HuH-7 (cell line): ENCODE measurements around the gene PCBP3.
"Not testable (repeated sequence)": the region's sequence is repeated elsewhere in the genome, so short reads cannot be mapped to it uniquely, and the experiment has no call there.

Experiments used
- DNase-seq: peaks from one replicate; pipeline ENCODE4 v3.0.0; 2011; ENCODE audit warnings: low spot score

Gene PCBP3

DNA sequence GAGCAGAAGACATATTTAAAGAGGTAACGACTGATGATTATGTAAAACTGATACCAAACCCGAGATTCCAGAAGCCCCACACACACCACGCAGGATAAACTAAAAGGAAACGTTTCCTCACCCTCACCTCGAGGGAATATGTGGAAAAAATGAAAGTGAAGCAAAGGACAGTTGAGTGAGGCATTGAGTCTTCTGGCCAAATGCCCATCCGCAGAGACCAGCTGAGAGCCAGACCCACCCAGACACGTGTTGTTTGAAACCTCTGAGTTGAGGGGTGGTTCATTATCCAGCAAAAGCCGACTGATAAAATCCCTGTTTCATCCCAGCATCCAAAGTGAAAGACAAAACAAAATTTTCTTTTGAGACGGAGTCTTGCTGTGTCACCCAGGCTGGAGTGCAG, 29.6 kb upstream of the PCBP3 start:
- DNase-seq = no peak

DNA sequence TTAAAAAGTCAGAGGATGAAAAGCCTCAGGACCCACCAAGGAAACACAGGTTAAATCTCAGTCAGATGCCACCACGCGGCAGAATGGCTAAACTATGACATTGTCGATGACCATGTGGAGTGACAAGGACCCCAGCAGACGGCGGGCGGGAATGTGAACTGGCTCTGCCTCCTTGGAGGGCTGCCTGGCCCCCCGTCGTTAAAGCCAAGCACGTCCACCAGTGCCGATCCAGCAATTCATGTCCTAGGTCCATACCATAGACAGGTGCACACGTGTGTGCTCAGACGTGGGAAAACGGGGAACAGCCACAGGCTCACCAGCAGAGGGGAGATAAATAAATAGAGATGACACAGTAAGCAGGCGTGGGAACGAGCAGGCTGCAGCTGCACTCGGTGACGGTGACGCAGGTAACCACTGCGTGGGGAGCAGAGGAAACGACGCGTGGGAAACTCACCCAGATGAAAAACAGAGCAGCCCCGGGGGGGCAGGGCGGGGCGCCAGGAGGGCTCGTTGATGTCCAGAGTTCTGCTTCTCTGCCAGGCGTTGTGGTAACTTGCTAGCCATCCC, 28.3 kb upstream of the PCBP3 start:
- DNase-seq = no peak

DNA sequence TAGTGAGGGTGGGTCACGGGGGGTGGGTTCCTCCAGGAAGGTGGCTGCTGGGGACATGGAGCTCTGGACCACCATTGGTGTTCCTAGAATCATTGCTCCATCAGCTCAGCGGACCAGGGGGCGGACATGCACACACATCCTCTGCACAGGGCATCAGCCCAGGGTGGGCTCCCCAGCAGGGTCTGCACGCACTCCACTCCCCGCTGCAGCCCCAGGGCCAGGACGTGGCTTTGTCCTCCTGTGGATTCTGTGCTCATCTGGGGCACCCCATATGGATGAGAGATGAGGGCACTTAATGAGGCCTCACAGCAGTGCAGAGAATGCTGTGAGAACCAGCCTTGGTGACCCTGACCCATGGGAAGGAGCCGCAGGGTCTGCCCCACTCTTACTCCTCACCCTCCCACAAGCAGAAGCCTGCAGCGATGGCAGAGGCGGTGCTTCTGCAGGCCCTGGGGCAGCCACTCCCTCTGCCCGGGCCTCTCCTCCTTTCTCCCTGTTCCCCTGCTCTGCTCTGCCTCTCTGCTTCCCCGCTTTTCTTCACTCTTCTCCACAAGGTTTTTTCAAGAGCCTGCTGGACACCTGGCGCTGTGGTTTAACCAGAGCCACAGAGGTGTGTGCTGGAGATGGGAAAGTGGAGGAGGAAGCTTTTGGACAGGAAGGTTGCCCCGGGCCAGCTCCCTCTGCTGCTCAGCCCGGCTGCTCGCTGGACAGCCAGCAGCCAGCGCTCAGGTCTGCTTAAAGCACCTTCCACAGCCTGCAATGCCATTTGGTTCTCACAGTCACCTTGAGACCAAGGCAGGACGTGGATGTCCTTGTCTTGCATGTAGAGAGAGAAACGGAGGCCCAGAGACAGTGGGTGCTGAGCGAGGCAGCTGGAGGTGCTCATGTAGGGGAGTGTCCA, 26.3 kb upstream of the PCBP3 start:
- no peak for DNase-seq

DNA sequence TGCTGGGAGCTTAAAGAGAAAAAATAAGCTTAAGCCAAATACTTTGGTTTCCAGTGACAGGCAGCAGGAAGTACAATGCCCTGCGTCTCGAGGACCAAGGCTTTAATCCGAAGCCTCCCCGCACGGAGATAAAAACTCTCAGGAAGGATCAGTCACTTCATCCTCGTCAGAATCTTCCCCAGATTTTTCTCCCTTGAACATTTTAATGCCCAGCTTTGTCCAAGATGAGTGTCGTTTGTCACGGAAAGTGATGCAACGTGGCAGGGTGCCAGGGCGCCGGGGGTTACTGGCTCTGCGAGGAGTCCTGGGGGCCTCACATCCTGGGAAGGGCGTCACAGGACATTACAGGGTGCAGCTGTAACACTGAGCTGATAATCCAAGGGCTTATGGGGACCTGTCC, 25.2 kb upstream of the PCBP3 start:
- DNase-seq = no peak

DNA sequence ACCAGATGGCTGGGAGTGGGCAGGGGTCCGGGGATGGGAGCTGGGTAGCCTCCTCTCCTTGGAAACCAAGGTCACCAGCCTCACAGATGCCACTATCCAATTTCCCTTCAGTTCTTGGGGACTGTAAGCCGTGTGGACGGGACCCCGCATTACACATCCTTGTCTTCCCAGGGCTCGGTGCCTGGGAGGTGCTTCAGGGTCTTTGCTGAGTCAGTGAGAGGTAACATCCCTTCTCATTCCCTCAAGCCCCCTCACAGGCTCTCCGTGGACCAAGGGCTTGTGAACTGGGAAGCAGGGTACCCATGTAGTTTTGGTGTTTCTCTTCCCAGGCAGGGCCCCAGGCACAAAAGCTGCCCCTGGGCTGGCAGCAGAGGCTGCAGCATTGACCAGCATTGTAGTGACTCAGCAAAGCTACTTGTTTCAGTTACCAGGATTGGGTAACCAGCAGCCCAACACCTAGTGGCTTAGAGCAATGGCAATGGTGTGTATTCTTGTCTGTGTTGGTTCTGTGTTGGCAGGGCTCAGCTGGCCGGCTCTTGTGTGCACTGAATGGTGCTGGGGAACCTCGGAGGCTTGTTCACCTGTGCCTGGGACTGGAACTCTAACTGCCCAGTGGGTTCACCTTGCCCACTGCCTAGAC, 24.6 kb upstream of the PCBP3 start:
- no peak for DNase-seq

DNA sequence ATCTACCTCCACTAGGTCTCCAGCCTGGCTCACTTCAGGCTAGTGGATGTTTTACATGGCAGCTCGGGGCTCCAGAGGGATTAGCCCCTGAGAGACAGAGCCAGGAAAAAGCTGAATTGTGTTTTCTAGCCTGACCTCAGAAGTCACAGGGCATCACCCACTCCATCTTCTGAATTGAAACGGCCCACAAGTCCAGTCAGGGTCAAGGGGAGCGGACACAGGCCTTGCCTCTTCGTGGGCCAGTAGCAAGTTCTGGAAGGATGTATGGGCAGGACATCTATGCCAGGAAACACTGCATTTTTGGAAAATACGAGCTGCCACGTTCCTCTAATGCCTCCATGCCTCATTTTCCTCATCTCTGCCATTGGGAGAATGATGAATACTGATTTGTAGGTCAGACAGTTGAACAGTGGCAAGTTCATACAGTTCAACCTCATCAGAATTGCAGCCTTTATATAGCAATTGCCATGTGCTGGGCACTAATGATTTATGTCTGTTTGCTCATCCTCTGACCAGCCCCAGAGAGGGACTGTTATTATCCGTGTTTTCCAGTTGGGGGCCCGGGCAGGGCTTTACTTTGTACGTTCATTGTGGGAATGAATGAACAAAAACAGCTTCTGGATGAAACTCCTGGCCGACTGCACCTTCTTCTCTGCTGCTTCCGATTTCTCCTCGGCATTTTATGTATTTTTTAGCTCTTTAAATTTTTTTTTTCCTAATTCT, 23.2 kb upstream of the PCBP3 start:
- DNase-seq = no peak

DNA sequence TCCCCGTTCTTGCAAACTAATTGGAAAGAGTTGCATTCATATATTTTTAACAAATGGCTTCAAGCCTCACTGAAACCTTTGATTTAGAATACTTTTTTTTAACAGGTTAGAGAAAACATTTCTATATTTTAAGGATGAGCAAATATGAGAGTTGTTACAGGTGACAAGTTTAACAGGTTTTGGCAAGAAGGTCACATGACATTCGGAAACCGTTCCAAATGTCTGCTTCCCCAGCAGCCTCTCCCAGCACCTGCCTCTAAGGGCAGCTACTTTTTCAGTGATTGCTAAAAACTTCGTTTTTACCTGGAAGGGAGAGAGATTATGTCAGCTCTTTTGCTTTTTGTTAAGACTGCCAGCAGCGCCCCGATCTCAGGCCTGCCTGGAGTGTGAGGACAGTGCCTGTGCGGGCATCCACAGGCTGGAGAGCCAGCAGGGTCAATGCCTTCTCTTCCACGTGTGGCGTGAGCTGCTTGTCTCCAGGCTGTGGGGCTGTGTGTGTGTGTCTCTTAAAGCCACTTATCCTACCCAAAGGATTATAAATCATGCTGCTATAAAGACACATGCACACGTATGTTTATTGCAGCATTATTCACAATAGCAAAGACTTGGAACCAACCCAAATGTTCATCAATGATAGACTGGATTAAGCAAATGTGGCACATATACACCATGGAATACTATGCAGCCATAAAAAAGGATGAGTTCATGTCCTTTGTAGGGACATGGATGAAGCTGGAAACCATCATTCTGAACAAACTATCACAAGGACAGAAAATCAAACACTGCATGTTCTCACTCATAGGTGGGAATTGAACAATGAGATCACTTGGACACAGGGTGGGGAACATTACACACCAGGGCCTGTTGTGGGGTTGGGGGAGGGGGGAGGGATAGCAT, 21.8 kb upstream of the PCBP3 start:
- not testable (repeated sequence) for DNase-seq

DNA sequence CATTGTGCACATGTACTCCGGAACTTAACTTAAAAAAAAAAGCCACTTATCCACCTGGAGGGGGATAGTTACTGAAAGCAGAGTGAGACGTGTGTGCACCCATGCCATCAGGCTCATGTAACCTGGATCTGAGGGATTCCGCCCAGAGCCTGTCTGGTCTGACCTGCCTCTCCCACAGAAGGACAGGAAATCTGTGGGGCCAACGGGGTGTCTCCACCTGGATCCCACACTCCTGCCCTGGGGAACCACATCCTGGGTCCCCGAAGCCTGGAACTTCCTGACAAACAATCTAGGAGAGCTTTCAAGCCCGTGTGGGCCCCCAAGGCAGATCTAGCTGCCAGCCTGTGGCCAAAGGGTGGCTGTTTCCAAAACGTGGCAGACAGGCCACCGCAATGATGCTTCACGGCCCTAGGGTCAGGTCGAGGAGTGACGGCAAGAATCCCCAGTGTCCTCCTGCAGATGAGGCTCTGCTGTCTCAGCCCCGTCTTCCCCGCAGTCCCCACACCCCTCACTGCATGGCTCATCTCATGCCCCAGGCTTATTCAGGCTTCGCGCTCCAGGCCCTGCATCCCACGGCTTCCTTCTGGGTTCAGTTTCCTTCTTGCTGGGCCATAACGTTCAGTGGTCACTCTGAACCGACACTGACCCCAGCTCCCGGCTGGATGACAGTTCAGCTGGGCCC, 21.0 kb upstream of the PCBP3 start:
- no peak for DNase-seq

DNA sequence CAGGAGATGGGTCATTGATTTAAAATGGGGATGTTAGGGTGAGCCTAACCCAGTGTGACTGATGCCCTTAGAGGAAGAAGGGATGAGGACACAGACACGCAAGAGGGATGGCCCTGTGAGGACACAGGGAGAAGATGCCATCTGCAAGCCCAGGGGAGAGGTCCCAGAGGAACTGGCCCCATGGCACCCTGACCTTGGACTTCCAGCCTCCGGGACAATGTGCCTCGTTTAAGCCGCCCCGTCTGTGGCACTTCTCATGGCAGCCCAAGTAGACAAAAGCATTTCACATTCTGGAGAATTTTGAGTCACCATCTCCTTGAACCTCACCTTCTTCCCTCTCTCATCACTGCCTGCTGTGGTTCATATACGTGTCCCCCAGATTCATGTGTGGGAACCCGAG, 20.1 kb upstream of the PCBP3 start:
- DNase-seq = no peak

DNA sequence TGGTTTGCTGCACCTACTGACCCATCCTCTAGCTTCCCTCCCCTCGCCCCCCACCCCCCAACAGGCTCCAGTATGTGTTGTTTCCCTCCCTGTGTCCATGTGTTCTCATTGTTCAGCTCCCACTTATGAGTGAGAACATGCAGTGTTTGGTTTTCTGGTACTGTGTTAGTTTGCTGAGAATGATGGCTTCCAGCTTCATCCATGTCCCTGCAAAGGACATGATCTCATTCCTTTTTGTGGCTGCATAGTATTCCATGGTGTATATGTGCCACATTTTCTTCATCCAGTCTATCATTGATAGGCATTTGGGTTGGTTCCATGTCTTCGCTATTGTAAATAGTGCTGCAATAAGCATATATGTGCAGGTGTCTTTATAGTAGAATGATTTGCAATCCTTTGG, 17.4 kb upstream of the PCBP3 start:
- not testable (repeated sequence) for DNase-seq

DNA sequence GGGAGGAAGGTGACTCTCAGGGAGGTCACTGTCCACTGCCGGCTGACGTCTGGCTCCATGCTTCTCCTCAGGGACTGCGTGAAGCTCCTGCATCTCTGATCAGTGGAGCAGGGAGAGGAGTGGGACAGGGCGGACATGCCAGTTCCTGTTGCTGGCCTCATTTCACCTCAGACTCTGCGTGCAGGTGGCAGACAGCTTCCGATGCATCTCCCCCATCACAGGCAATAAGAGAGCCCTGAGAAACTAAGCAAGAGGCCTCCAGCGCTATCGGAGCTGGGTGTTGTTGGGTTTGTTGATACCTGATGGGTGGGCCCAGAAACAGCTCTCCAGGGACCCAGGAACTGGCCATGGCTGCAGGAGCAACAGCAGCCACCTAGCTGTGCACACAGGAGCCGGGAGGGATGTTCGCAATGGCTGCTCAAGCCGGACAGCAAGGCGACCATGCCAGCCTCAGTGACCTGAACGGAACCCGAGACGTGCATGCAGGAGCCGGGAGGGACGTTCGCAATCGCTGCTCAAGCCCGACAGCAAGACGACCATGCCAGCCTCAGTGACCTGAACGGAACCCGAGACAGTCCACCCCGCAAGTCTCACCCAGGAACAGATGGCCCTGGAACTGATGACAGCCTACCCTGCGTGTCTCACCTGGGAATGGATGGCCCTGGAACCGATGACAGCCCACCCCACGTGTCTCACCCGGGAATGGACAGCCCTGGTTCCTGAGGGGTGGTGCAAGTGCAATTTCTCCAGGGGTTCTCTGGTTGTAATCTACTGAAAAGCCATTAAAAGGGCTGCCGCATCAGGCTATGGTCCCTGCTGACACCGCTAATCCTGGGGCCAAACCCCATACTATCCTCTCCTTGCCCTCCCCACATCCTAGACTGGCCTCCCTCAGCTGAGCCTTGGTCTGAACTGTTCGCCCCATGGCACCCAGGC, 14.2 kb upstream of the PCBP3 start:
- no peak for DNase-seq

DNA sequence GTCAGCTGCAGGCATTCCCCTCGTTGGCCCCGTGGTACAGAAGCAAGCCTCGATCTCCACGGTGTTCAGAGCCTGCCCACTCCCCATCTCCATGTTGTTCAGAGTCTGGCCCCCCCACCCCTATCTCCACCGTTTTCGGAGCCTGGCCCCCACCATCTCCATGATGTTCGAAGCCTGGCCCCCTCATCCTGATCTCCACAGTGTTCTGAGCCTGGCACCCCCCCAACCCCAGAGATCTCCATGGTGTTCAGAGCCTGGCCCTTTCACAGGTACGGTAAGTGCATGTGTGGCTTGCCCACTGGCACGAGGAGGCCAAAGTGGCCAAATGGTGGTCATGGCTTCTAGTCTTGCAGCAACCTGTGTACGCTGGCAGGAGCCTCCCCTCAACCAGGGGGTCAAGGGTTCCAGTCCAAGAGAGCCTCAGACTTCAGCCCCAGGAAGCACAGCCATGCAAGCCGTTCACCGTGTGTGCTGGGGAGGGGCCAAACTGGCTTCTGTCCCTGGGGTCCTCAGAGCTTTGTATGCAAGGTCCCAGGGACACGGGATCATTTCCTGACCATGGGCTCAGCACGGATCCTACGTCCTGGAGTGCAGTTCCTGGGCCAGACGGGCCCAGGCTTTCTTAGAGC, 13.3 kb upstream of the PCBP3 start:
- DNase-seq = no peak

DNA sequence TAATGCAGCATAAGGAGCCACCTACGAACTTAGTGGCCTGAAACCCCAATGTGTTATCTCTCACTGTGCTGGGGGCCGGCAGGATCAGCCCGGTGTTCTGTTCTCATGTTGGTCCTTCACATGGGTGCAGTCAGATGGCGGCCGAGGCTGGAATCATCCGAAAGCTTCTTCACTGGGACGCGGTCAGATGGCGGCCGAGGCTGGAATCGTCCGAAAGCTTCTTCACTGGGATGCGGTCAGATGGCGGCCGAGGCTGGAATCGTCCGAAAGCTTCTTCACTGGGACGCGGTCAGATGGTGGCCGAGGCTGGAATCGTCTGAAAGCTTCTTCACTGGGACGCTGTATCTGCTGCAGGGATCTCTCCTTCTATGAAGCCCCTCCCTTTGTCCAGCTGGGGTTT, 12.6 kb upstream of the PCBP3 start:
- DNase-seq = no peak

DNA sequence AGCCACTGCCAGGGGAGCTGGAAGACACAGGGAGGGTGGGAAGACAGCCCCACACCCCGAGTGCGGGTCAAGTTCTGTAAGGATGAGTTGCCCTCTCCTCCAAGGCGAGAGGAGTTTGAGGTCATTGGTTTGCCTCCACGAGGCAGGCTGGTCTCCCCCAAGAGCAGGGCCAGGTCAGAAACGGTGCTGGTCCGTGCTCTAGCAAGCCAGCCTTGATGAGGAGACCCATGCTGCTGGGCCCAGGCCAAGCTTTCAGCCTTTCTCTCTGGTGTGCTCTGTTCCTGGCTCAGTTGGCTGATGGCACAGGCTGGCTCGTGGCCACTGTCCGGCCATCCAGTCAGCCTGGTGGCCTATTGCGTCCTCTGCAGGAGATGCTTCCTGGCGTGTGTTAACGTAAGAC, 12.0 kb upstream of the PCBP3 start:
- DNase-seq = no peak

DNA sequence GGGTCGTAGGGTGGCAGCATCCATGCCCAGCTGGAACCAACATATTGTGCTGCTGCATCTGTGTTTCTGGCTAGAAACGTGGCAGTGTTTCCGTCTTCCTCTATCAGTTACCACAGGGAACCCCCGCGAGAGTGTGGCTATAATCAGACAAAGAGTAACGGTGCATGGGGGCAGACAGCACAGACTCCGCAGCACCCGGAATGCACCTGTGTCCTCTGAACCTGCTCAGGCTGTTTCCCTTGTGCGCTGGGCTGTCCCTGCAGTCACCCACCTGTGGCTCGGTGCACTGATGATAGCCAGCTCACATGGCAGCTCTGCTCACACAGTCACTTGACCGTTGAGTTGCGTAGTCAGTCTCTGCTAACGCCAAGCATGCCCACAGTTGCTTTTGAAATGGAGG, 11.4 kb upstream of the PCBP3 start:
- no peak for DNase-seq

DNA sequence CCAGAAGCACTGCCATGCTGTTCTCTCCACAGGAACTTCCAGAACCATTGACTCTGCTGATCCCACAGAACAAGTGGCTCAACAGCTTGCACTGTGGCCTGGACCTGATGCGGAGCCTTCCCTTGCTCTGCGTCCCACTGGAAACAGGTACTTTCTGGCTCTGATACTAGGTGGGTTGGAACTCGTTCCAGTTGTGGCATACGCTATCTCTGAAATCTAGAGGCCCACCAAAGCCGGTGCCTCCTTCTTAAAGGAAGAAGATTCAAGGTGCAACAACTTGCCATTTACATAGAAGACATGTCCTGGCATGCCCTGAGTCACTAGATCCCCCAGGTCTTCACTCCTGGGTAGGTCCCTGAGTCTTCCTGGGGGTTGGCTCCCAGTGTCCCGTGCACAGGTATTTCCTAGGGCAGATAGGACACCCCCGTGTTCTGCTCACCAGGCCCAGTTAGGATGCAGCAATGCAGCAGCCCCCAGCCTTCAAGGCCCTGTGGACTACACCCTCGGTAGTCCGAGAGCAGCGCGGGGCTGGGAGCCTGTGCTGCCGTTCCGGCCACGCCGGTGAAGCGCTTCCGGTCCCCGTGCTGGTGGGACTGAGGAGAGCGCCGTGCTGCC, 10.8 kb upstream of the PCBP3 start:
- no peak for DNase-seq

DNA sequence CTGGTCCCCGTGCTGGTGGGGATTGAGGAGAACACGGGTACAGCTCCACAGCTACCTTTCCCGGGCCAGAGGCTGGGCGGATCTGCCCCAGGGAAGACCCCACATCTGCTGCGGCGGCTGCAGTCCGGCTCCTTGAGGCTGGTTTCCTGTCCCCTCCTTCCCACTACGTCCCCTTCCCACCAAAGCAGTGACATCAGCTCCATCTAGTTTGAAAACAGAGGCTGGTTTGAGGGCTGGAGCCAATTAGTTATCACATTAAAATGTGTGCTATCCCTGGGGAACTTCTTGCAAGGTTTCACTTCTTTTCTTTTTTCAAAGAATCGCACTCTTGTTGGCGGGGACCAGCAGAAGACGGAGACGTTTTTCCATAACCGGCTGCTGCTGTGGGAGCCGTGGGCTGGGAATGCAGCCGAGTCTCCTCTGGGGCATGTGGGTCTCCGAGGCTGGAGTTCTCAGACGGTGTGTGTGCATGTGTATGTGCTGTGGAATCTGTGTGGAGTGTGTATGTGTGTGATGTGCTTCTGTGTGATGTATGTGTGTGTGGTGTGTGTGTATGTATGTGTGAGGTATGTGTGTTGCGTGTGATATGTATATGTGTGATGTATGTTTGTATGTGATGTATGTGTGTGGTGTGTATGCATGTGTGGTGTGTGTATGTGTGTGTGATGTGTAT, 8.9 kb upstream of the PCBP3 start:
- no peak for DNase-seq
